HG03521 (cell line): Measurements from ENCODE around the gene TMEFF2.

Source experiments
- ATAC-seq: cut with Tn5 transposase; IDR thresholded peaks from one replicate; pipeline ENCODE4 v1.9.1; 2021; ENCODE audit warnings: mild to moderate bottlenecking, moderate library complexity; ENCODE audit not compliant: unreplicated experiment

The TMEFF2 gene

DNA sequence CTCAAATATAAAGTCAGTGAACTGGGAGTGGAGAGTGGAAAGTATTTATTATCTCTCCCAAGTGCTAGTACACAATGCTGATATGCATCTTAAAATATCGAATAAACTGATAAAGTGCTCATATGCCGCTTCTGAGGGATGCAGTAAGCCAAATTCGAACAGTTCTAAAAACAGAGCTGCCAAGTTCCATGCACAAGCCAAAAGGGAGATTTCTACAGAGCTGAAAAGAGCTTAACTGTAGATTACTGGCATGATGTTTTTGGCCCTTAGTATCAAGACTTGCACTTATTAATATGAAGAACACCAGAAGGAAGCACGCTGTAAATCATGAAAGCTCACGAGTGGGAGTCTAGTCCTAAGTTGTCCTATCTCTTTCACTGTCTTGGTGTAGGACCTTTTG lies 7.9 kb downstream of the TMEFF2 start:
- no peak for ATAC-seq

DNA sequence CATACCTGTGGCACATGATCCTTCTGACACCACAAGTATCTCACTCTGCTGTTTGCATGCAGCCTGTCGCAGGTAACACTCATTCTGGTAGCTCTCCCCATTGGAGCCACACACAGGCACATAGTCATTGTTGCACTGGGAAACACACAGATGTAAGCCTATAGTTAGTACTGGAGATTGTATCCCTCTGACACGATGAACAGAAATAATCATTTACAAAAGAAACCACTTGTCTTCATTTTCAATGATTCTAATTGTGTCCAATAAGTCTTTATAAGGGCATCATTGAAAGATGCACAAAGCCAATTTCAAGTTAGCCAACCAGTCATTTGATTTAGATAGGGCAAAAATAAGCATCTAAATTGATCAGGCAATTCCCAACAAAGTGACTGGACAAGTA lies 10.4 kb downstream of the TMEFF2 start:
- no peak for ATAC-seq

DNA sequence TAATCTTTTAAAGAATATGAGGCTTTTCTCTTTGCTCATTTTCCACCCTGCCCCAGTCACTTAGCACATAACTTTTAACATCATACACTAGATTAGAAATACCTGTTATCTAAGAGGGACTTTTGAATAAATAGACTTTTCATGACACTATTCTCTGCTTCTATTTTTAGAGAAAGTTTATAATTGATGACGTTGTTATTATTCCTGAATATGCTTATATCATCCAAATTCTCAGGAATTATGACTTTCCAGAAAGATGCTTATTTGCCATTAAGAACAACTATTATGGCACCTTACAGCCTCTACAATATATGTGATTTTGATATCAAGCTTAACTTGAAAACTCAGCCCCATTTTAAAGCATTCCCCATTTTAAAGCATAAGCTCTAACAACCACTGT lies 11.4 kb downstream of the TMEFF2 start:
- ATAC-seq: no peak

DNA sequence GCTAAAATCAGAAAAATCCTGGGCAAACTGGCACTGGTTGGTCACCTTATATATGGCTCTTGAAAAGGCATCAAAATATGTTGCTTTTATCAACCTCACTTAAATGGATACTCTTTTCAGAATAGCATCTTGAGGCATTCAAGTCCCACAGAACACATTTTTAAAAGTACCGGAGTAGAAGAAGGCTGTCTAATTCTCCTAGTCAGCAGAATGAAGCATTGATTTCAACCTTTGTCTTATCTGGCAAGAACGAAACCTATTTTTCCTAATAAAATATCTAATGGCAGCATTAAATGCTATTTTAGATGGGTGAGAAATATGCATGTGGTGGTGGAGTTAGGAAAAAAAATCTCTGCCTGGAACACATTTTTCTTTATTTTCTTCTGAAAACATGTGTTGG lies 27.8 kb downstream of the TMEFF2 start:
- no peak for ATAC-seq

DNA sequence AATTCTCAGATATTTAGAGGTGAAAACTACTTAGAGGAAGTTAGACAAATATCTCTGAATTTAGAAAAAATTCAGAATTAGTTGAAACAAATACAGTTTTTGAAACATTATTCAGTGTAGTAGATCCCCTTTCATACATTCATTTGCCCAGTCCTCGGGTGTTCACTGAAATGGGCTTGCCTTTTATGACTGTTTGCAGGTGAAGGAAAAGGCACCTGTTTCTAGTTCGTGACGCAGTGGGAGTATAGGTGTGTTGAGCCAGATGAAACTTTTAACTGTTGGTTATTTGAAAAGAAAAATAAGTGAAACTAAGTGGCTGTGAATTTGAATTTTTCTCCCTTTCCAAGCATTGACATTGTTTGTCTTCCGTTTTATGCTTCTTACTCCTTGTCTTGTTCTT lies 28.9 kb downstream of the TMEFF2 start:
- no peak for ATAC-seq

DNA sequence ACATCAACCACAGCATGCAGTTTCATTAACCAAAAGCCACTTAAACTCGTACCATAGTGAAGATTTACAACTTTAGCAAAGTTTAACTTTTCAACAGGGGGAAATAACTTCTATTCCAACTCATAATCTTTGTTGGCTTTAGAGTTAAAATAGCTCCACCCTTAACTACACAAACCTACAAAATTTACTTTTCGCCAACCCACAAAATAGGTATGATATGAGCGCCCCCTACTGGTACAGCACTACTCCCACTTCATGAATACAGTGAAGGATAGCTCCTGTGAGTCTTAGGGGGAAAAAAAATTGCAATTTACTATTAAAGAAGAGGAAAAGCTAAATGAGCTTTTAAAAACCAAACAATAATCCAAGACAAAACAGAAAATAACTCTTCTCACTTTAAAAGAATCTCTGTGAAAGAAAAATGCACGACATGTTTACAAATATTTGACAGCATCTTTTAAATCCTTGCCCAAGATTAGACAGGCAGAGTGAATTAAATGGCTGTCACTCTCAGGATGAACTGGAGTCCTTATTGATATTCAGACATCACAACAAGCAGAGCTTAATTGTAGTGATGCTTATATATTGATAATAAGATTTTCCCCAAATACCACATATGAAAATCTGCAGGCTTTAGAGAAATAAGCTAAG lies 32.2 kb downstream of the TMEFF2 start:
- peak; percentile 56 for ATAC-seq

DNA sequence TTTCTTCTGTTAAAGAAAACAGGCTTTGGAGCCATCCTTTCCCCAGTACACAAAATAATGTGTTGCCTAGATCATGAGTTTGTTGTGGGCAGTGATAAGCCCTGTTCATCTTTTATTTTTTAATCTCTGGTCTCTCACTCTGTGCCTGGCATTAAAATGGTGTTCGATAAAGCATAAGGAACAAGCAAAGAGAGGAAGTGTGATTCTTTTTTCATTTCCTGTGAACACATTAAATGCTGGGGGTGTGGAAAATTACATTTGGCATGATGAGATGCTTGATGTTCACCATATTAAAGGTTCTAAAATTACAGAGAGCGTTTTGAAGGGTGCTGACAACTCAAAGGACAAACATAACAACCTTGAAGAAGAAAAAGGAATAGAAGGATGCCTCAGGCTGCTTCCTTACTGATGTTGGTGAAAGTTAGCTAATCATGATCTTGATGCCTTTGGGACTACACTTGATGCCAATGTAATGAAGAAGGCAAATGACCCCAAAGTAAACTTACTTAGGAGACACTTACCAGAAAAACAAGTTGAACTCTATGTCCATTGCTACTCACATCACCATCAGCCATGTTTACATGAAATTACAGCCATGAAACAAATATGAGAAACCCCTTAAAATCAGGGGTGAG lies 33.0 kb downstream of the TMEFF2 start:
- no peak for ATAC-seq

DNA sequence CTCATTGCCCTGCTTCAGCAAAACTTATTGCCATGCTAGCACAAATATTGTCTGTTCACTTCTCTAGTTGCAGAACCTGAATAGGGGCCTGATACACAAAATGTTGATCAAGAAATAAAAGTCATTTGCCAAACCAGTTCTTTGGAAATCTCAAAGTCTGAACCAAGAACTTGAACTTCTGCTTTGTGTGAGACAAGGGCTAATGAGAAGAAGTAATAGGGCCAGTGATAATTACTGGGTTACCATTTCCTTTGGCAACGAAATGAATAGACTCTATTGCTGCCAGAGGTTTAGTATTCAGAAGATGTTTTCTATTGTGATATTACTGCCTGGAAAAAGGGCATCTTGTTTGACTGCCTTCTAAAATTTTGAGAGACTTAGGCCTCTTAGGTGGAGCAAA lies 35.0 kb downstream of the TMEFF2 start:
- ATAC-seq: no peak

DNA sequence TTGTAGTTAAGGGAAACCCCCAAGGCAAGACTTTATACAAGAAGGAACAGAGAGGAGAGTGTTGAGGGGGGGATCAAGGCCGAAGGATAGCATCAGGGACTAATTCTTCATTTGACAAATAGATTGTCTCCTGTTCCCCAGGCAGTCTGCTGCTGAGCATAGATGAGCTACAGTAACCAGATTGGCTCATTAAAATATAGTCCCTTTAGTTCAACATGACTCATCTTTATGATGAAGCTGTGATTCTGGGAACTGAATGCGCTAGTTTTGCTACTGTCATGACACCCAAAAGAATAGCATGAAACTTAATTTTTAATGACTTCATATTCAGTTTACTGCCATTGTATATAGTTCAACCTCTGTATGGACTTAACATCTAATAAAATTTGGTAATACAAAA lies 35.5 kb downstream of the TMEFF2 start:
- no peak for ATAC-seq

DNA sequence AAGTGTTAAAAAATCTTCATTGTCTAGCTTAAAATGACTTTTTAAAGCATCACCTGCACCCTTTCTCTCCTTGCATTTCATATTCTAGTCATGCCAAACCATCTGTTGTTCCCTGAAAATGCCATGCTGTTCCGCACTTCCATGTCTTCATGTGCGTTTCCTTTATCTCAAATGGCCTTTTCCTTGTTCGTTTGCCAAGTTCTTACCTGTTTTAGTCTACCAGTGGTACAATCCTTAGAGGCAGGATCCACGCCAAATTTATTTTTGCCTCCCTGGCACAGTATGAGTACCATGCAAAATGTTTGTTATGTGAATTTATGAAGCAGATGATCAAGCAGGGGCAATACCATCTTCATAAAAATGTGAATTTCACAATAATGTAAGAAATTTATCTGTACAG lies 37.0 kb downstream of the TMEFF2 start:
- ATAC-seq: no peak

DNA sequence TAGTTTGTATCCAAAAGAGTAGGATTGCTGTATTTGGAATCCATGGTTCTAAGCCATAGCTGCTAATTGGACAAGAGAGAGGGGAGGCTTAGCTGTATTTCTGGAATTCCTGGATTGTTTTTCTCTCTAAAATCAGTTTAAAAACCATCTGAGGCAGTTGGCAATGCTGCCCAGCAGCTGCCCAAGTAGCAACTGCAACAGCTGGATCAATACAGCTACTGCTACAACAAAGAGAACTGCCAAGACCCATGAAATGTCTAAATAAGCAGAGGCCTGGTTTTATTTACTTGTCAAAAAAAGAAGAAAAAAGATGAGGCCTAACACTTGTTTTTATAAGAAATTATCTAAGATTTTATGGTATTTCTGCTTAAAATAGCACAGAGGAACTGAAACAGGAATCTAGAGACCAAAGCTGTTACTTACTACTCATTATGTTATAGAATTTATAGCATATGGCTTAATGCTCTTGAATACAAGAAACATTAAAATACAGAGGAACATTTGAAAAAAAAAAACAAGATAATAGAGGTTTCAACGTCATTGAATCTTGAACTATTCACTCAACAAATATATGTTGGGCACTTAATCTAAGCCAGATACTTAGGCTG lies 39.1 kb downstream of the TMEFF2 start:
- ATAC-seq: no peak

DNA sequence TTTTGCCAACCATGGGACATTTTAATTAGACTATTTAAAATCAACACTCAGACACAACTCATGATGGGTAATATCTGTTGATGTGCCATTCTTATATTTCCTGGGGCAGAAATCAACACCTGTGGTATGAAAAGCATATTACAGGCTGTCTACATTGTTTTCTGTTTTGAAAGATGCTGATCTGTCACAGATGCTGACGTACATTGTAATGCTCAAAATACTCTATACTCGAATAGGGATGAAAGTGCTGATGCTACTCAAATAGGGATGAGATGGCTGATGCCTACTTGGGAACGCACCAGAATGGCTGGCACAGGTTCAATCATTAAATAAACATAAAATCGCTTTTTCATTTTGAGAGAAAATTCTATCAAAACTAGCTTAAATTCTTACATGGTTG lies 41.2 kb downstream of the TMEFF2 start:
- ATAC-seq: no peak

DNA sequence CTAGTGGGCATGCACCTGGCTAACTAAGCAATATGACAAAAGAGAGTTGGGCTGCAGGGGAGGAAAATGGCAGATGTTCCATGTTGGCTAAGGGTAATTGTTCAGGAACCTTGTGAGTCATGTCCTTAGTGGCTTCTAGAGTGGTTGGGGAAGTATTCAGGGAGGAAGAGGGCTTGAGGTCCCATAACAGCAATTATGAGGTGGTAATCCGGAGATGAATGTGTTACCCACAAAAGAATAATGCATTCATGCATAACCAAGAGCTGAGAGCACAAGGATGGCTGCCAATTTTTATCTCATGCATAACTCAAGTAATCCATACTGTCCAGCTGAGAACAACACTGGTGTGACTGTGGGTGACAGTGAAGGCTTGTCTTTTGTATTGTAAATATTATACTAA lies 42.9 kb downstream of the TMEFF2 start:
- no peak for ATAC-seq

DNA sequence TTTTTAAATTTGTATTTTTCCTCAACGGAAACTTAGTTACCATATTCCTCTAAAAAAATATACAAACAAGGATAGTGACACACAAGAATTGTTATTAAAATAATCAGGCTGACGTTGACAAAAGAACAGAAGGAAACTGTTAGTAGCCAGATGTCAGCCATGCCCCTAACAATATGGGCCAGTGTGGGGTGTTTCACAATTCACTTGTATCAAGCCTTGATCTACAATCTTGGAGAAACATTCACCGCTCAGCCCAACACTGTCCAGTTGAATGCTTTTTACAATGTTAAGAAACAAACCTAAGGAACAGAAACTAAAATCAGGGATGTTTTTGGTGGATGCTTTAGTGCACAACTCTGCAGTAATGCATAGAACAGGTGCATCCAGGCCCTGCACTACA lies 44.6 kb downstream of the TMEFF2 start:
- no peak for ATAC-seq

DNA sequence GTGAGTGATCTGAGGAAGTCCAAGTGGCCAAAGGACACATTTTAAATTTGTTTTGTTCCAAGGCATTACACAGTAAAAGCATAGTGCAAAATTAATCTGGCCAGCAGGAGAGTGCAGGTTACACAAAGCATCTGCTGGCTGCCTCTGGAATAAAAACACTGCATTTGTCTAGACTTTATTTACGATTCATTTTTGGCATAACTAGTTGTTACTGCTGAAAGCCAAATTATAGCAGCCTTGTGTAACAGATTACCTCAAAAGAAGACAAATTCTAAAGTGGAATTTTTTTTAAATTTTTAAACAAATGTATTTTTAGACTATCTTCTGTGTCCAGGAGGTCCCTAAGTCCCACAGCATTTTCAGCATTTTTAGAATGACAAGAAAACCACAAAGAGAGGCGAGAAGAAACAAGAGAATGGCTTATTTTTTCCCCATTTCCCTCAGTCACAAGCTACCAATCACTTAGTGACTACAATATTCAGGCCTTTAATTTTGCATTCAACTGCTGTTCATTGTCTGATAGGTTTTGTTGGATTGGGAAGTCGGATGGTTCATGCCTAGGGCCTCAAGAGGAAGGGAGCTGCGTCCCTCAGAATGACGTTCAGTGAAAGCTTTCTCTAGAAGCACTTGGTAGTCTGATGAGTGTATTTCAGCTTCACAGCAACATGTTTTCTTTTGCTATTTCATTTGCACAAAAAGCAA lies 46.0 kb downstream of the TMEFF2 start:
- no peak for ATAC-seq

DNA sequence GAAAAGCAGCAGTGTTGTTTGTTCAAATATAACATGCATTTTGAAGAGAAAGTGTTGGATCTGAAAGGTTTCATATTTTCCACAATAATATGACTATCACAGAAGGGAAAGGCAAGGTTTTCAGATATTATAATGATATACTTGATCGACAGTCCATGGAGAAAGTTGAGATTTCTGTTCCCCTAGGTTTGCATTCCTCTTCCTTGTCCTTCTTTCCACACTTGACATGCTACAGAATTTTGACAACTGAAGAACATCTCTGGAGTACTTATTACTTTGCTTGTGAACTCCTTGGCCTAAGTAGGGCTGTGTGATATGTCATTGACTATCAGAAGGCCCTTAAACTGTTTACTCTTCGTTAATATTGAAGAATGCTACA lies 46.5 kb downstream of the TMEFF2 start:
- ATAC-seq: no peak

DNA sequence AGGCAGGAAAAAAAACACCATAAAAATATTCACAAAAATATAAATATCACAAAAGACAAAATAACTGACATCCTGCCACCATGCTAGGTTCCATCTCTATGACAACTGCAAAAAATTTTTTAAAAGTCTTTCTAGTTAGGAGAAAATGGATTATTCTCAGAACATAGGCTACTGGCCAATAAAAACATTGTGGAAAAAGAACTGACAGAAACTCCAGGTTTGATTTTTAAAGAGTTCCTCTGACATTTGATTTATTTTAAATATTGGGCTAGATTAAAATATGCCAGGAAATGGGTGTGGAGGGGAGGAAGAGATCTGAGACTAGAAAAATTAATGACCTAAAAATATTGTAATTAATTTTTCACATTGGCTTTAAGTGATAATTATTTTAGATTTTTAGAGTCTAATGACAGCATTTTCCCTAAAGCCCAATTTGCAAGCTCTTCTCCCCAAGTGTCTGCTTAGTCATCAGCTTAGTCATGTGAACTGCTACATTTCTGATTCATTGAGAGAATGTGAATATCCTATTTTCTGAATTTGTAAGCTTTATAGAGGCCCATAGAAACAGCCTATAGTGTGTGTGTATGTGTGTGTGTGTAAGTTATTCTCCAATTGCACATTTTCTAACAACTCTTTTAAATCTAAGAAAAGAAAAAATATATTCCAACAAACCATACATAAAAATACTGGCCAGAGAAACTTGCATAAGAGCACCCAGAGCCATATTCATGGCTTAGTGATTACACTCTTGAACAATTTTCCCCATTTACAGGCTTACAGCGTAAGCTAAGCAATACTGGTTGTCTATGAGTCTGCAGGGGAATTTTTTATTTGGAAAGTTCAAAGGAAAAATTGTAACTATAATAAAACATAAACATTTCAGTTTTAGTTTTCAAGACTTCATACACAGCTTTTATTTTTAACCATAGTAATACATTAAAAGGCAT lies 48.4 kb downstream of the TMEFF2 start:
- no peak for ATAC-seq

DNA sequence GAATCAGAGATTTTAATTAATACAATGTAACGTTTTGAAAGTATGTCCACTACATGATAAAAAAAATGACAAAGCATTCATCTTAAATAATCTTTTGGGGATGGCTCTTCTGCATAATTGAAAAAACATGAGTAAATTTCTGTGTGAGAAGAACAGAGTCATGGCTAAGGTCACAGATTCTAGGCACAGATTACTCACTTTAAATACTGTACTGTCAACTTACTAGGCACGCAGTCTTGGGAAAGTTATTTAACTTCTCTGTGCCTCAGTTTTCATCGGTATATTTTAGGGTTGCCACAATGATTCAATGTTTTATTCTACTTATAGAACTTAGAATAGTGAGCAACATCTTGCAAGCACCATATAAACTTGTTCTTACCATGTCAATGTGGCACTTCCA lies 49.2 kb downstream of the TMEFF2 start:
- ATAC-seq: no peak

DNA sequence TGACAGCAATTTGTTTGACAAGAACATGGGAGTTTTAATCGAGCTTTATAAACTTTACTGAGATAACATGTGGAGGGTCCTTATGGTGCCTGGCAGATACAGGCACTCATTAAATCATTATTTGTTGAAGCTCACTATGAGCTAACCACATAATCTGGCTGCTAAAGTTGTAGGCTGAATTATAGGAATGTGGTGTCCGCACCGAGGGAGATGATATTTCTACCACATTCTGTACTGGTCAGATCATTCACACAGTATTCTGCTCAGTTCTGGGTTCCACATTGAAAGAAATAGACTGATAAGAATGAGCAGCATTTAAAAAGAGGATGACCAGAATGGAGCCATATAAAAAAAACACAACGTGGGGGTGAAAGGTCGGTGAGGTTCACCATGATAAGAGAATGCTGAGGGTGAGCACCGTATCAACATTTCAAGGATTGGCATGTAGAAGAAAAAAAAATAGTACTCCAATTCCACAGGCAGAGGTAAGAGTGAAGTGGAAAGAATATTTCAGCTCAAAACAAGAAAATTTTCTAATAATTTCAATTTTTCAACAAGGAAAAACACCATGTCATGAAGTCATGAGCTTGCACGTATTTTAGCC lies 54.4 kb downstream of the TMEFF2 start:
- ATAC-seq: no peak

DNA sequence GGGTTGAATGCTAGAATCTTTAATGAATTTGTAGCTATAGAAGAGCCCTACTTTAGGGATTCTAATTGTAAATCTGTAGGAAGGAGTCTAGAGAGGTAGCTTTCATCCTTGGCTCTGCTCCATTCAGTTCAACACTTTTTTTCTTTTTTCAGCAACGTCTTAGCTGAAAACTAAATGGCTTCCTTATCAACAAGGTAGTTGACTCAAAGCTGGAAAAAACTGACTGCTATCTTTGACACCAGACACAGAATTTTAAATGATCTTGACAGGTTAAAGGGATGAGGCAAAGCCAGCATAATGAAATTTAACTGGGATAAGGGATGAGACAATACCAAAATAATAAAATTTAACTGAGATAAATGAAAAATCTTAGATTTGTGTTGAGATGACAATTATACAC lies 54.9 kb downstream of the TMEFF2 start:
- ATAC-seq: no peak

DNA sequence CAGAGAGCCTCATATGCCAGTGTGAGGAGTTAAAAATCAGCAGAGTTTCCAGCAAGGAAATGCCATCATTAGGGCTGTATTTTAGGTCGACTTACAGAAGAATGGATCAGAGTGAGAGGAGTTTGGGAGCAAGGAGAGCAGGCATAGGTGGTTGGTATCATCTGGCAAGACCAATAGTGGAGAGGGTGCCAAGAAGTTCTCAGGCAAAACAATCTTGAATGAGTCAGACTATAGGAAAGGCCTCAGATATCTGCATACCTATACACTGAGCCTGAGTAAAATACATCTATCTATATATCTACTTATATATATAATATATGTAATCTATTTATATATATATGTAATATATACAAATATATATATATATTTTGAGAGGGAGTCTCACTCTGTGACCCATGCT lies 57.3 kb downstream of the TMEFF2 start:
- ATAC-seq: no peak
